Kidney capillary endothelial cell (primary cell): ENCODE results near the gene IL4R.
"Not testable (repeated sequence)": the region's sequence is repeated elsewhere in the genome, so short reads cannot be mapped to it uniquely, and the experiment has no call there.

Experiments used
- DNase-seq: peaks from one replicate; pipeline ENCODE4 v3.0.0-alpha.2; 2018; ENCODE audit warnings: low spot score

The IL4R gene

DNA sequence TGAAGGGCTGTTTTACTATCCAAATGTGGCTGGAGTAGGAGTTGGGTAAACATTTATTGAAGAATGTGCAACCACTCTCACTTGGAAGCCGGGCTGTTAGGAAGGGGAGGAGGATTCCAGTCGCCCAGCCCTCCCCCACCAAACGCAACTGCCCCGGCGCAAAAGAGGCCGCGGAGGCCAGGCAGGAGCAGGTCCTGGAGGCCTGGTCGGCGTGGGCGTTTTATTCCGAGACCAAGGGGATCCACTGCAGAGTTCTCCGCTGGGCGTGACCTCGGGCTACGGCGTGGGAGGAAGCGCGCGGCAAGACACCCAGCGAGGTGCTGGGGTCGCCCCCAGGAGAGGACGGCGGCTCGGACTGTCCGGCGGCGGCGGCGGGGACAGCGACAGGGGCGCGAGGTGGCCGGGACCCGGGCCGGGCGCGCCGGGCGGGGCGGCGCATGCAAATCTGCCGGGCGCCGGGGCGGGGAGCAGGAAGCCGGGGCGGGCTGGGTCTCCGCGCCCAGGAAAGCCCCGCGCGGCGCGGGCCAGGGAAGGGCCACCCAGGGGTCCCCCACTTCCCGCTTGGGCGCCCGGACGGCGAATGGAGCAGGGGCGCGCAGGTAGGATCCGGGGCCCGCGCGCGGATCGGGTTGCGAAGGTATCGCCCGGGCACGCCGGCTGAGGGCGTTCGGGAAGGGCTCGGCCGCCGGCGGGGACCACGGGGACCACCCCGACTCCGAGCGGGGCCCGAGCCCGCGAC is at the start of gene IL4R:
TSS of gene IL4R (plus strand) at position 553 of the 739 bp plus-strand sequence. CDS start 26,230 bp downstream, outside the sequence.
- DNase-seq = peak; percentile 73

DNA sequence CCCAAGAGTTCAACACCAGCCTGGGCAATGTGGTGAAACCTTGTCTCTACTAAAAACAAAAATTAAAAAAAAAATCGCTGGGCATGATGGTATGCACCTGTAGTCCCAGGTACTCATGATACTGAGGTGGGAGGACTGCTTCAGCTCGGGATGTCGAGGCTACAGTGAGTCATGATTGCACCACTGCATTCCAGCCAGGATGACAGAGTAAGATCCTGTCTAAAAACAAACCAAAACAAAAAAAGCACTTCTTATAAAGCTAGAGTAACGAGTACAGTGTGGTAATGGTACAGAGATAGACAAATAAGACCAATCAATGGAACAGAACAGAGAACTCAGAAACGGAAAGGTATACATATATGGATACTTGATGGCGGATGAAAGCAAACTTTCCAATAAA is 49.6 kb upstream of the IL4R start:
- no peak for DNase-seq

DNA sequence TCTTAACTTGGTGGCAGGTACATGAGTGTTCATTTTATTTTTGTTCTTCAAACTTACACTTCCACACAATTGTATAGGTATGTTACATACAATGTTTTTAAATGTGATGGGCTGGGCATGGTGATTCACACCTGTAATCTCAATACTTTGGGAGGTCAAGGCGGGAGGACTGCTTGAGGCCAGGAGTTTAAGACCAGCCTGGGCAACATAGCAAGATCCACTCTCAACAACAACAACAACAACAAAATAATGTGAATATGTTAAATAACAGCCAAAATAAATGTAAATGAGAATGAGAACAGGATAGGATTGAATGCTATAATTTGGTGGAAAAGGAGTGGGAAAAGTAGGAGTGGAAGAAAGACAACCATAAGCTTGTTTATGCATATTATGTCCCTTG is 47.8 kb upstream of the IL4R start:
- no peak for DNase-seq

GRCh38 chr16:27267037-27267677 is 46.6 kb upstream of the IL4R start:
- no peak for DNase-seq

DNA sequence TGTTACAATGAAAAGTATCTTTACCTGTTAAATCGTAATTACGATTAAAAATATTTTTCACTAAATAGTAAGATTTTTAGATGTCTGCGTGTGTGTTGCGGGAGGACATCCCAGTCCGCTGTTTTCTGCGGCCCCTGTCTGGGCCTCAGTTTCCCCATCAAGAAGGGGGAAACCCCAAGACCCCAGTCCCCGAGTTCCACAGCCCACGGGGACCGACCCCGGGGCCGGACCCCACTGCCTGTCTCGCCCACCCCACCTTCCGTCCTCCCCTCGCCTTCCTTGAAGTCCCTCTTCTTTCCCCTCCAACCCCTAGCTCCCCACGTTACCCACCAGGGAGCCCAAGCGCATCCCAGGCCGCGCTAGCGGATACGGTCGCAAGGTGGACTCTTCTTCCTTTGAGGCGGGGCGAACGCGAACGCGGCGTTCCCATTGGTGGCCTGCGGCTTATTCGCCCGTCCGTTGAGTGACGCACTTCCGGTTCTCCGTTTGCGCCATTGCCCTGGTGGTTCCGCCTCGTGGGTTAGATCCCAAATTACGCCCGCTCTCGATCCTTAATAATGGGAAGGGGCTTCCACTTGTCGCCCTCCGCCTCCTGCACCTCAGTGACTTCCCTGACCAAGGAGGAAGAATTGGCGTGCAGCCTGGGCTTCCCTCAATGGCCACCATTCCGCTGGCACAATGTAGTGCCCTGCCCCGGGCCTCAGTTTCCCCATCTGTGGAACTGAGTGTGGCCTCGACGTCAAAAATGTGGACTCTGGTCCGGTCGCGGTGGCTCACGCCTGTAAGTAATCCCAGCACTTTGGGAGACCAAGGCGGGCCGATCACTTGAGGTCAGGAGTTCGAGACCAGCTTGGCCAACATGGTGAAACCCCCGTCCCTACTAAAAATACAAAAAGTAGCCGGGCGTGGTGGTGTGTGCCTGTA is 45.1 kb upstream of the IL4R start, which contains the start of gene NSMCE1:
TSS of gene NSMCE1 (minus strand) at position 397 of the 924 bp plus-strand sequence. CDS start 11,202 bp downstream, outside the sequence.
- peak; percentile 87 for DNase-seq

- no peak for DNase-seq
Measured at GRCh38 chr16:27269300-27270150, 44.2 kb upstream of the IL4R start.

GRCh38 chr16:27270349-27270748 is 43.4 kb upstream of the IL4R start:
- DNase-seq = no peak

DNA sequence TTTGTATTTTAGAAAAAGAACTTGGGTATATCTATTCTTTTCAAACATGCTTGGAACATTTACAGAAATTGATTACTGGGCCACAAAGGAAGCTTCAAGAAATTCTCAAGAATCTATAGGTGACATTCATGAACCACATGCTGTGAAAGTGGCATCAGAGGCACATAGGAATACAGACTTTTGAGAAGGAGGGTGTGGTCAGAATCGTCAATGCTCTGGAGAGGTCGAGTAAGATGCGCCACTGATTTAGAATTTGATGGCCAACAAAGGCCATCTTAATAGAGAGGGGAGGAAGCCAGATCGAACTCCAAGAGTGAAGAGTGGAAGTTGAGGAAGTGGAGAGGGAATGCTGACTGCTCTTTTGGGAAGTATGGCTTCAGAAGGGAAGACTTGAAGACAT is 41.7 kb upstream of the IL4R start:
- DNase-seq = no peak

- DNase-seq = not testable (repeated sequence)
Measured at GRCh38 chr16:27272697-27273096, 41.1 kb upstream of the IL4R start.

DNA sequence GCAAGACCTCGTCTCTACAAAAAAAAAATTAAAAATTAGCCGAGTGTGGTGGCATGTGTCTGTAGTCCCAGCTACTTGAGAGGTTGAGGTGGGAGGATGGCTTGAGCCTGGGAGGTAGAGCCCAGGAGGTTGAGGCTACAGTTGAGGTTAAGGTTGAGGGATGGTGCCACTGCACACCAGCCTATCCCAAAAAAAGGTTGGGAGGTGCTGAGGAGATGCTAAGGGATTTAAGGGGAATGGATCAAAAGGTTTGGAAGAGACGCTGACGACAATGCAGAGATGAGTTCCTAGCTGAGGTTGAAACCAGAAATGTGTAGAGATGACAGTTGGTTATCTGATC is 40.5 kb upstream of the IL4R start:
- DNase-seq = no peak

DNA sequence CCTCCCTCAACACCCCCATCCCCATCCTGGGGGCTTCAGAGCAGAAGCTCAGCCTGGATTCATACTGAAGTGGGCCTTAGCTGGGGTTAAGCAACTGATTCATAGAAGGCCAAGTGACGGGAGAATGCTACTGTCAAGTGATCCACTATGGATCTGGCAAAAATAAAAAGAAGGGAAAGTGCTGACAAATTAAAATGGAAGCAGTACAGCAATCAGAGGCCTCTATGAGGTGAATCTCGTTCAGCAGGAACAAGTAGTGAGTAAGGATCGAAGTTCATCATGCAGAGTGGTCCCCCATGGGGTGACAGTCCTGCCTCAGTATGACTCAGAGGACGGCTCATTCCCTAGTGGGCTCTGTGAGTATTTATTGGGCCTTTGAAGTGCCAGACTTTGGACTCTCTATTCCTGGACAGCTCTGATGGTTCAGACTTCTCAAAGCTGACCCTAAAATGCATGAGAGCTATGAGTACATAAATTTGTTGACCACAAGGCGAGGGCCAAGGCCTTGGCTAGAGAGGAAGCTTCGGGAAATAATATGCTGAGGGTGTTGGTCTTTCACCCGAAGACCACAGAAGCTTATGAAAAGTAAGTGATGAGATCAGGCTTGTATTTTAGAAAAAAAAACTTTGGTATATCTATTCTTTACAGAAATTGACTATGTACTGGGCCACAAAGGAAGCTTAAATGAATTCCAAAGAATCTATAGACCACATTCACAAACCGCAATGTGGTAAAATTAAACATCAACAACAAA is 39.9 kb upstream of the IL4R start:
- DNase-seq = peak; percentile 36

GRCh38 chr16:27274424-27274874 is 39.3 kb upstream of the IL4R start:
- DNase-seq = not testable (repeated sequence)

DNA sequence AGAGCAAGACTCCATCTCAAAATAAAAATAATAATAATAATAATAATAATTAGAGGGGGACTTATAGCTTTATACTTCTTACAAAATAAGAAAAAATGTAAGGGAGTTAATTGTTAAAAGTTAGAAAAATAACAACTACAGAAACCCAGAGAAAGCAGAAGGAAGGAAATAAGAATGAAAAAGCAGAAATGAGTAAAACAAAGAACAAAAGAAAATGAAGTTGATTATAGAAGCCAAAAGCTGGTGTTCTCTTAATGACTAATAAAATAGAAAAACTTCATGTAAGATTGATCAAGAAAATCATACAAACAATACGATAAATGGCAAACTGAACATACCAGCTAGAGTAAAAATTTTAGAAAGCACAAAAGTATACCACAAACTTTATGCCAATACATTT is 38.4 kb upstream of the IL4R start:
- no peak for DNase-seq

GRCh38 chr16:27281243-27281642 is 32.5 kb upstream of the IL4R start:
- no peak for DNase-seq

GRCh38 chr16:27284865-27285675 is 28.7 kb upstream of the IL4R start:
- DNase-seq = no peak

GRCh38 chr16:27285676-27286196 is 28.0 kb upstream of the IL4R start:
- no peak for DNase-seq

DNA sequence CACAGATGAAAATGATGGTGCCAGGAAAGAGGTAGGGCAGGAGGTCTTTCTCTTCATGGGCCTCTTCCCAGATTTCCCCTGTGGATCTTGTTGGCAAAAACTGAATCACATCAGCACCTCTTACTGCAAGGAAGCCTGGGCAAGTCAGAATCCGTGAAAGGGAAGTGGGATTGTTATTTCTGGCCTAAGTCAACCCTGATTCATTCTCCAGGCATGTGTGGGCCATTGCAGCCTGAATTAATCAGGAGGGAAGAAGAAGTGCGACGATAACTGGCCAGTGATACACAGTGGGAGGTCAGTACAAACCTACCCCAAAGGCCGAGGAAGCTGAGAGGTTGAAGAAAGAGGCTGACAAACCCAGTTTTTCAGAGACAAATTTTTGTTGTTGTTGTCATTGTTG is 27.3 kb upstream of the IL4R start:
- peak; percentile 94 for DNase-seq

DNA sequence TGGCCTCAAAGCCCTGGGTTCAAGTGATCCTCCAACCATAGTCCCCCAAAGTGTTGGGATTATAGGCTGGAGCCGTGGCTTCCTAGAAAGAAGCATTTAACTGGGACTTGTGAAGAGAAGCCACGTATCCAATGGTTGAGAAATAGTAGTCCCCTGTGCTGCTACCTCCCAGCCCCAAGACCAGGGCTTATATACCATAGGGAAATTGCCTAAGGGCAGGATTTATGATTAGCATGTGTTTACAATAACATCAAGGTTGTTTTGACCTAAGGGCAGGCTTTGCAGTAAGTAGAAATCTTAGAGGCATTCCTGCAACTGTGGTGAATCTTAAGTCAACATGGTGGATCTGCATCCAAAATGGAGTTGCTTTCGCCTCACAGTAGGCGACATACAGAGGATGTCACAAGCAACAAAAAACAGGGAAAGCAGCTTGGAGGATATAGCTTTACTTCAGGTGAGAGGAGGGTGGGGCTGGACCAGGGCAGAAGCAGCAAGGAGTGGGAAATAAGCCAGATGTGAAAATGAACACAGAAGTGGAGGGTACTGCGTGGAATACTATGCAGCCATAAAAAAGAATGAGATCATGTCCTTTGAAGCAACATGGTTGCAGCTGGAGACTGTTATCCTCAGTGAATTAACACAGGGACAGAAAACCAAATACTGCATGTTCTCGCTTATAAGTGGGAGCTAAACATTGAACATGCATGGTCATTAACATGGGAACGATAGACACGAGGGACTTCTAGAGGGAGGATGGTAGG is 26.5 kb upstream of the IL4R start:
- DNase-seq = no peak

- DNase-seq = no peak
Measured at GRCh38 chr16:27287887-27288286, 25.9 kb upstream of the IL4R start.
